Measurements from ENCODE around the gene SSBP3.

Gene SSBP3

DNA sequence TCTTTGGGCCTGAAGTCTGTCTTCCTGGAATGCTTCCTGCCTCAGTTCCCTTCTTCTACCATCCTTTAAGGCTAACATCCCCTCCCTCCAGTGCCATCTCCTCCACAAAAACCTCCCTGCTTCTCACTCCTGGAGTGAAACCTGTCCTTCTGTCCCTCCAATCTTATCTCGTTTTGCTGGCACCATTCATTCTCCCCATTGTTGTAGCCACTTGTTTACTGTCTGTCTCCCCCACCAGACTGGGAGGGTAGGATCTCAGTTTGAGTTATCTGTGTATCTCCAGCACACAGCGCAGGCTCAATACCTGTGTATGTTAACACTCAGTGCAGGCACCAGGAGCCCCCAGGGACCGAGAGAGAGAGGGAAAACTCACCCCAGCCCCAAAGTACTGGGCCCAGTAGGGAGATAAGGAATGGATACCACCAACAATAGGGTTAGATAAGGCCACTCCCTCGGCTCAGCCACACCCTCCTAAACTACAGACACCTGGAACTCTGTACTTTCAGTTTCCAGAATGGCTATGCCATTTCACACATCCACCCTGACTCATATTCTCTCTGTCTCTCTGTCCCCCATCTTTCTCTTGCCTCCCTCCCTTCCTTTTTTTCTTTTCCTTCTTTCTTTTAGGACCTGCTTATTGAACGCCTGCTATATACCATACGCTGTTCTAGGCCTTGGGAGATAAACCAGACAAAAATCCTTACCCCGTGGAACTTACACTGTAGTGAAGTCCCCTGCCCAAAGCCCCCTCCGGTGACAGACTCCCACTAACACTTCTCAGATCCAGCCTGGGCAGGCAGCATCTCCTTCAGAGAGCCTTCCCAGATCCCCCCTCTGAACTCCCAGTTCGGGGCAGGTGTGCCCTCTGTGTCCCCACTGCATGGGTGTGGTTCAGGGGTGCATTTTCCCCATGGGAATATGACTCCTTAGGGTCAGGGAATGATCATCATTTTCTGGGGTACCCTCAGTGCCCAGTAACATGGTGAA lies 3.3 kb upstream of the SSBP3 start:
- DNase-seq = no peak

- no peak for DNase-seq
Measured at GRCh38 chr1:54408147-54409066, 2.2 kb upstream of the SSBP3 start.

DNA sequence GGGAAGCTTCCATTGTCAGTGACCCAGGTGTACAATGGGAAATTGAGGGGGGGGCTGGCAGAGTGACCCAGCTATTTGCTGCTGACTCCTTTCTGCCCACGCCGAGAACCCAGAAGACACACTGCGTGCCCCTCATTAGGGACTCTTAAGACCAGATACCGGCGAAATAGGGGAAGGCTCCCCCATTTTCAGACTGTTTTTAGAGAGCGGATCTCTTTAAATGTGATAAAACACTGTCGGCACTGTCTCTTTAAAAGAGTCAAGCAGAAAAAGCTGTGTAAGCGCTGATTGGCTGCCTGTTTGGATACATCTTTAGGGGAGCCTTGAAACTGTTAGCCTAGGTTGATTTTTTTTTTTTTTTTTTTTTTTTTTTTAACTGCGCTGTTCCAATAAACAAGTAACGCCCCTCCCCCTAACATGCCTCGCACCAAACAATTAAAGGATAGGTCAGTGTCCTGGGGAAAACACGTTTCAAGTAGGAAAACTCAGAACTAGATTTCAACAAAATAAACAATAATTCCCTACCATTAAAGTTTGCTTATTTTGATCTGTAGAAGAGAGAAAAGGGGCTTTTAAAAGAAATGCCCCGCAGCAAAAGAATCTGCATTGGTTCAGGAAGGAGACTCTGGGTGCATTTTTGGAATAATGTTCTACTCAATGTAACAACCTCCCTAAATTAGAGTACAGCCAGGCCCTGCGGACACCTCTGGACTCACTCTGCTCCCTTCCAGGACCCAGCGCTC lies 1.4 kb upstream of the SSBP3 start:
- peak; percentile 57 to 92 for DNase-seq

GRCh38 chr1:54407154-54407403 lies 885 bp upstream of the SSBP3 start:
- no peak for DNase-seq

- no peak for DNase-seq
Measured at GRCh38 chr1:54405898-54406293, 298 bp downstream of the SSBP3 start.

DNA sequence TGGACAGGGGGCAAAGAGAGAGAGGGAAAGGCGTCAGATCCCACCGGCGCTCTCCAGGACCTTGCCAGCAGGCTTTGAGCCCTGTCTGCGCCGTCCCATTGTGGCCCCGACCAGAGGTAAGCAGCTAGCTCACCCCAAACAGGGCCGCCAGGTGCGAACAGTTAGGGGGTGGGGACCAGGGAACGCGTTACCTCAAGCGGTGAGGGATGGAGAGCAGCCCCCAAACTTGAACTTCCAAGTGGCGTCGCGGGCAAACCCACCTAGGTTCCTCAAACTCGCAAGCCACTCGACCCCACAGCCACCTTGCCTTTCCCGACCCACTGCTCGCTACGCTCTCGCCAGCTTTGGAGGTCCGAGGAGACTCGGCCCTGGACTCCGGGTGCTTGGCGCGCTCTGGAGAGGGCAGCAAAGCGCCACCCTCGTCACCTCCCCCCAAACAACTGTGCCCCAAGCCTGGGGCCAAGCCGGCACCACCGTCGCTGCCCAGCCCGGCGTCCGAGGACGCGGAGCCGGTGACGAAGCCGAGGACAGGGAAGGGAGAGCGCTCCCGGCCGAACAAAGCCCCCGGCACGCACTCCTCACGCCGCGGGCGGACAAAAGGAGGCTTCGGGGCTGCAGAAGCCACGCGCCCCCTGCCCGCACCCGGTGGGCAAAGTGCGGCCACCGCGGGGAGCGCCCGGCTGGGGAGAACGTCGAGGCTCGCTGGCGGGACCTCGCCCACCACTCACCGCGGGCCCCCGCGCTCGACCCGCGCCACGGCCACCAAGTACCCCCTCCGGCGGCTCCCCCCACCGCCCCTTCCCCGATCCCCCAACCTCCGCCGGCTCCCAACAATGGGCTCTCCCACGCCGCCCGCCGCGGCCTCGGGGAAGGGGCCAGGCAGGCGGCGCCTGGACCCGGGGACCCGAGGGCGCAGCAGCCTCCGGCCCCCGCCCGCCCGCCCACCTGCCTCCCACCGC lies 976 bp downstream of the SSBP3 start:
- DNase-seq = peak in 1 of 2 donors; percentile 19

DNA sequence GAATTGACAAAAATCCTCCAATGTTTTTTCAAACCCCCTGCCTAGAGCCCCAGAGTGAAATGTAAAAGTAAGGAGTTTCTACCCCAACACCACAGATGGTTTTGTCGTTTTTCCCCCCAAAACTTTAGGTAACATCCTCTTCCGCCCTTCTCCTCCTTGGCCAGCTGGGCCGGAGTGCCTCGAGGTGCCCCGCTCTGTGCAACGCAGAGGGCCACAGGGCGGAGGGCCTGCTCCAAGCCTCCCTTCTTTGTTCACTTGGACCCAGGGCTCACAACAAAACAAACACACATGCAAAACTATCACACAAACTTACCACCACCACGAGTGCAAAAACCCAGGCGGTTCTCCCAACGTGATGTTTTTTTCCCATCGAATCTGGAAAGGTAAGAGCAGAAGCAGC lies 1.9 kb downstream of the SSBP3 start:
- DNase-seq = no peak

- no peak for DNase-seq
Measured at GRCh38 chr1:54403808-54404261, 2.4 kb downstream of the SSBP3 start.

GRCh38 chr1:54403405-54403804 lies 2.8 kb downstream of the SSBP3 start:
- no peak for DNase-seq

DNA sequence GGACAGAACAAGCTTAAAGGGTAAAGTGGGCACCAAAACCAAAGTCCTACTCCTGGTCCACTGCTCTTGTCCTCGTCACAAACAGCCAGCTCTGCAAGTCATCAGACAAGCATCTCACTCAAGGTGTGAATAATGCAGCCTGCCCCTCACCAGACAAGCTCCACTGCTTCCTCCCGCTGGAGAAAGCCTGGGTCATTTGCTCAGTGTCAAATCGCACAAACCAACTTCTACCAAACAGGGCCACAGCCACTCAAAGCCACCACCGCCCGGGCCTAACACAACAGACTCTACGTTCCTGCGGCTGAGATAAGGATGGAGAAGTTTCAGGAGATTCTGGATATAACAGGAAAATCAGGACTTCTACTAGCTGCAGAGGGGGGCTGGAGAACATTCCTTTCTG lies 3.3 kb downstream of the SSBP3 start:
- DNase-seq = no peak

- DNase-seq = no peak
Measured at GRCh38 chr1:54401799-54402198, 4.4 kb downstream of the SSBP3 start.

- DNase-seq = no peak
Measured at GRCh38 chr1:54400329-54400728, 5.9 kb downstream of the SSBP3 start.

- no peak for DNase-seq
Measured at GRCh38 chr1:54399765-54400164, 6.4 kb downstream of the SSBP3 start.

GRCh38 chr1:54398963-54399528 lies 7.1 kb downstream of the SSBP3 start:
- DNase-seq = no peak

DNA sequence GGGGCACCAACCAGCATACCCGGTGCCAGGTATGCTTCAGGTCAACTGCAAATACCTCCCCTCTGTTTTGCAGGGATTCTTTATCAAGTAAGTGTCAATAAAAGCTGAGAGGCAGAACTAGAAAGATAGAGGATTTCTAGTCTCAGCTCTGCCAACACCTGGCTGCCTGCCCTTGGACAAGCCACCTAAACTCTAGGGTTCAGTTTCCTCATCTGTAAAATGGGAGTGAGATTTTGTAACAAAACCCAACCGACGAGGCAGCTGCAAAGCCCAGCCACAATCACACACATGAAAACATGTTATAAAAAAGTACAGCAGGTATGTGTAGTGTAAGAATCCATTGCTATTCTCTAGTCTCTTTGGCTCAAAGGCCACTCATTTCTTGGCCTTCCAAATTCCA lies 8.2 kb downstream of the SSBP3 start:
- DNase-seq = no peak

GRCh38 chr1:54397090-54397591 lies 9.1 kb downstream of the SSBP3 start:
- peak in 1 of 2 donors; percentile 53 for DNase-seq

- DNase-seq = peak; percentile 57 to 87
Measured at GRCh38 chr1:54396261-54396933, 9.8 kb downstream of the SSBP3 start.

DNA sequence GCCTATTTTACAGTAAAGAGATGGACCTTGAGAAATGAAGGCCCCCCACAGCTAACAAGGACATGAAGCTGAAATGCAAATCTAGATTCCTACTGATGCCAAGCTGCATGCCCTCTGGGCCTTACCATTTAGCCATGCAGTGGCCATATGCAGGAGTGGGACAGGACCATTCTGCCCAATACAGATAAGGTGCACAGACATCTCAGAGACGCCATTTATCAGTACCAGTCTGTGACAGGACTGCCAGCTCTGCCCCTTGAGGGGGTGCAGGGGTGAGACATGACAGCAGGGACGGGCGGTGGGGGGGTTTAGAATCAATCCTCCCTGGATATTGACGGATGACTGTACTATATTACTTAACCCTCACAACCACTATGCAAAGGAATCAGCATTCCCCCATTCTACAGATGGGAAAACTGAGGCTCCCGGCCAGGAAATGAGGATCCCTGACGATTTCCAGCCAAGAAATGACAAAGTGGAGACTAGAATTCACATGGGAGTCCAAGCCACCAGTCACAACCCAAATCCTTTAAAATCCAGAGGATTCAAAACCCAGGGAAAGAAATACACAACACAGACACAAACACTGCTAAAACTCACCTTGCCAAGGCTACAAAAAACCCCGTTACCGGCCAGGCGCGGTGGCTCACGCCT lies 10.8 kb downstream of the SSBP3 start:
- no peak for DNase-seq

DNA sequence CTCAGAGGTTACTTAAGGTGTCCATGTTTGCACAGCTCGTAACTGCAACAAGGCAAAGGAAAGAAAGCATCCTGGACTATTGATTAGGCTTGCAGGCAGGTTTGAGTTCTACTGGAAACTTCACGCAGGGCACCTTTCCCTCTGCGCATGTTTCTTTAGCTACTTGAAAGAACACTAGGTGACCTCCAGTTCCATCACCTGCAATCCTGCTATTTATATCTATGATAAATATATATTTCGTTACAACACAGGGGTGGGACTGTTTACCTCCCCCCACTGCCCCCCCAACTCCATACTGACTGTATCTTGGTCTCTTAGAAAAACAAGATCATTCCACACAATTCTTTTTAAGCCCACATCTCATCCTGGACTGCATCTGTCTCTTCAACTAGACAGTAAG lies 12.1 kb downstream of the SSBP3 start:
- no peak for DNase-seq

DNA sequence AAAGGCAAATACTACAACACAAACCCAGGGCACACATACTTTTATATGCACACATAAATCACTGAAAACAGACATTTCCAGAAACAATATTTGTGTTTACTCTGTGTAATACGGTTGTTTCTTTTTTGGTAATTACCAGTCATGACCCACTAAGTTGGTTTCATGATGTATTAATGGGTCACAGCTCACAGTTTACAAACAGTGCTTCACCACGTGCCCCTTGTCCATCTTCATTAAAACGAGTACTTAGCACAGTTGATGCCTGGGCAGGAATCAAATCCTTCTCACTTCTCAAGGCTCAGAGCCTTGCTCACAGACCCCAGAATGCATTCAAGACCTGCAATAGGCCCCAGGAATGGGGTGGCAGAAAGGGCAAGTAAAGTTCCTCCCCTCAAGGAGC lies 13.8 kb downstream of the SSBP3 start:
- no peak for DNase-seq

All from hippocampal formation (tissue), 2 donors.